GM12878 (cell line): ENCODE measurements around the gene ANO10. TPM values are rescaled to one million over a fixed set of nuclear protein-coding genes. Genes with fewer than 3 reads are reported as not detected.

Experiments used
- ATAC-seq: fragments of 200-7000 bp; cut with Tn5 transposase; 3 replicates; pipeline ENCODE4 v1.9.1; 2020; ENCODE audit warnings: mild to moderate bottlenecking, moderate library complexity
- BruUV-seq: library from RNA; stranded (reverse); fragments of 400-500 nt; replicated peaks from 2 replicates; lab custom pipeline; 2021; lab: Mats Ljungman, UMichigan
- CTCF ChIA-PET: fragments of 300-600 bp; sonication (Branson Sonifier 250); formaldehyde crosslinking; extraction: SDS; loops from one replicate; lab custom pipeline; 2021; ENCODE audit warnings: inconsistent platforms; lab: Yijun Ruan, JAX
- POLR2A ChIA-PET: fragments of 350-600 bp; formaldehyde crosslinking; extraction: SDS; loops from one replicate; lab custom pipeline; 2021; ENCODE audit warnings: inconsistent platforms; lab: Charles Lee
- RAD21 ChIA-PET: fragments of 300-600 bp; sonication (Branson Sonifier 250); formaldehyde crosslinking; loops from one replicate; lab custom pipeline; 2023; ENCODE audit warnings: antibody characterized with exemption; ENCODE audit not compliant: unreplicated experiment; lab: Charles Lee
- SMC1A ChIA-PET: fragments of 300-600 bp; sonication (Branson Sonifier 250); formaldehyde crosslinking; loops from one replicate; lab custom pipeline; 2023; ENCODE audit not compliant: unreplicated experiment, uncharacterized antibody; lab: Charles Lee
- DNase-seq: peaks from one replicate; pipeline ENCODE4 v3.0.0-alpha.2; 2011; ENCODE audit warnings: low read depth, low spot score
- FAIRE-seq: peaks from 3 replicates; lab custom pipeline; 2011; peaks lifted over from hg19 to GRCh38; lab: Jason Lieb, UNC
- H2AFZ ChIP-seq: 2 replicates; pipeline ENCODE4 v1.6.0; 2011; ENCODE audit warnings: low read depth, low read length, control low read depth; ENCODE audit not compliant: control insufficient read depth
- H3K27ac ChIP-seq: 2 replicates; pipeline ENCODE4 v1.5.1; 2011; ENCODE audit warnings: control low read depth; ENCODE audit not compliant: control insufficient read depth, insufficient read depth
- H3K27me3 ChIP-seq, 2 experiments: replicated peaks in 1 of 2; 2 replicates each; pipeline versions ENCODE4 v1.6.0 to v1.6.1; 2011; ENCODE audit warnings: low read length in 1 of 2; ENCODE audit not compliant: control insufficient read depth in 2 of 2, insufficient read depth in 2 of 2
- H3K36me3 ChIP-seq, 2 experiments: 2 replicates each; pipeline ENCODE4 v1.5.1; 2011; ENCODE audit warnings: low read length in 1 of 2; ENCODE audit not compliant: control insufficient read depth in 2 of 2, insufficient read depth in 2 of 2
- H3K4me1 ChIP-seq: 2 replicates; pipeline ENCODE4 v1.6.1; 2011; ENCODE audit warnings: mild to moderate bottlenecking, low read length, moderate library complexity, mixed read lengths; ENCODE audit not compliant: control insufficient read depth, insufficient read depth
- H3K4me2 ChIP-seq: 2 replicates; pipeline ENCODE4 v1.6.0; 2011; ENCODE audit warnings: control low read depth; ENCODE audit not compliant: control insufficient read depth, insufficient read depth
- H3K4me3 ChIP-seq: fragments of 200-600 bp; sonication (generic); 2 replicates; pipeline ENCODE4 v1.5.1; 2016
- H3K79me2 ChIP-seq: 2 replicates; pipeline ENCODE4 v1.6.0; 2011; ENCODE audit warnings: low read length; ENCODE audit not compliant: control insufficient read depth, insufficient read depth
- H3K9ac ChIP-seq: 2 replicates; pipeline ENCODE4 v1.8.0; 2011; ENCODE audit warnings: low read length, control low read depth, mixed read lengths; ENCODE audit not compliant: control insufficient read depth, insufficient read depth
- H3K9me3 ChIP-seq: replicated peaks from 3 replicates; pipeline ENCODE4 v1.5.1; 2011; ENCODE audit warnings: mild to moderate bottlenecking, low read length; ENCODE audit not compliant: control insufficient read depth, insufficient read depth
- H4K20me1 ChIP-seq: 2 replicates; pipeline ENCODE4 v1.6.0; 2011; ENCODE audit not compliant: control insufficient read depth, insufficient read depth
- BRCA1 ChIP-seq: IDR thresholded peaks from 2 replicates; pipeline ENCODE4 v1.6.1; 2011; ENCODE audit warnings: low read depth, low read length, improper control_type of control experiment
- E4F1 ChIP-seq: fragments of 450-650 bp; IDR thresholded peaks from 2 replicates; pipeline ENCODE4 v1.6.1; 2018; ENCODE audit warnings: borderline replicate concordance, mild to moderate bottlenecking; ENCODE audit not compliant: partially characterized antibody
- EED ChIP-seq: sonication (generic); IDR thresholded peaks from 2 replicates; pipeline ENCODE4 v1.6.1; 2016; ENCODE audit warnings: antibody characterized with exemption, low read depth
- FOXK2 ChIP-seq: fragments of 450-650 bp; IDR thresholded peaks from 2 replicates; pipeline ENCODE4 v1.6.1; 2017; ENCODE audit warnings: mild to moderate bottlenecking, moderate library complexity
- GABPA ChIP-seq: IDR thresholded peaks from 2 replicates; pipeline ENCODE4 v1.6.1; 2014; ENCODE audit warnings: antibody characterized with exemption, low read depth, mild to moderate bottlenecking, inconsistent platforms
- HDAC6 ChIP-seq: fragments of 200-600 bp; sonication (generic); IDR thresholded peaks from one replicate; pipeline ENCODE4 v1.8.0; 2017; ENCODE audit warnings: antibody characterized with exemption; ENCODE audit not compliant: unreplicated experiment
- NR2F1 ChIP-seq: fragments of 450-650 bp; conservative IDR thresholded peaks from 2 replicates; pipeline ENCODE4 v1.6.1; 2017; ENCODE audit warnings: mild to moderate bottlenecking
- PKNOX1 ChIP-seq: fragments of 450-650 bp; IDR thresholded peaks from 2 replicates; pipeline ENCODE4 v1.6.1; 2016; ENCODE audit warnings: mild to moderate bottlenecking
- RB1 ChIP-seq: fragments of 450-650 bp; formaldehyde crosslinking; IDR thresholded peaks from 2 replicates; pipeline ENCODE4 v1.6.1; 2017; ENCODE audit warnings: mild to moderate bottlenecking, borderline replicate concordance
- RFX5 ChIP-seq: IDR thresholded peaks from 2 replicates; pipeline ENCODE4 v1.6.1; 2011; ENCODE audit warnings: low read depth, low read length, improper control_type of control experiment
- SMAD1 ChIP-seq: fragments of 450-650 bp; IDR thresholded peaks from 2 replicates; pipeline ENCODE4 v1.6.1; 2018; ENCODE audit warnings: mild to moderate bottlenecking, low read depth; ENCODE audit not compliant: partially characterized antibody
- SMARCA5 ChIP-seq: fragments of 450-650 bp; IDR thresholded peaks from 2 replicates; pipeline ENCODE4 v1.6.1; 2017; ENCODE audit warnings: mild to moderate bottlenecking
- YY1 ChIP-seq: IDR thresholded peaks from 2 replicates; pipeline ENCODE4 v1.6.1; 2011; ENCODE audit warnings: low read depth, mild to moderate bottlenecking, low read length
- ZNF207 ChIP-seq: fragments of 450-650 bp; IDR thresholded peaks from 2 replicates; pipeline ENCODE4 v1.6.1; 2014; ENCODE audit warnings: antibody characterized with exemption, mild to moderate bottlenecking, borderline replicate concordance
- ZNF274 ChIP-seq: IDR thresholded peaks from one replicate; pipeline ENCODE4 v1.8.0; 2011; ENCODE audit not compliant: insufficient read length, insufficient read depth
- ZNF622 ChIP-seq: fragments of 450-650 bp; IDR thresholded peaks from 2 replicates; pipeline ENCODE4 v1.6.1; 2017; ENCODE audit warnings: mild to moderate bottlenecking, inconsistent platforms
- WGBS: methylation state at CpG from one replicate; pipeline ENCODE4 v1.1.6; 2016; ENCODE audit warnings: low lambda C conversion rate; ENCODE audit not compliant: insufficient replicate concordance, insufficient coverage; ENCODE audit errors: missing lambda C conversion rate; 5-methylcytosine and 5-hydroxymethylcytosine counted together
- in situ Hi-C: fragments of 300-500 bp; cut with MboI; formaldehyde crosslinking; loops from 9 replicates; pipeline ENCODE4 v1.14.3; 2018; ENCODE audit warnings: mixed read lengths
- intact Hi-C: fragments of 100-400 bp; cut with micrococcal nuclease; formaldehyde crosslinking; loops from one replicate; pipeline ENCODE4 v1.14.2; 2022; ENCODE audit not compliant: unreplicated experiment
- polyA plus RNA-seq, 11 experiments: library from polyadenylated mRNA; depleted of rRNA in 4 of 11; unstranded in 6 of 11; stranded (reverse) in 5 of 11; fragments of >200 nt; fragmentation: Nextera tagmentation in 4 of 11; fragmentation: Illumina TruSeq in 1 of 11; extraction: Ambion mirVana in 4 of 11; extraction: Trizol in 1 of 11; gene quantifications; 1 replicate in 1 of 11; 2 replicates in 10 of 11; pipeline versions ENCODE4 v1.2.1 to v1.2.3, GENCODE V29; 2011 to 2016; ENCODE audit warnings: inconsistent platforms in 2 of 11, missing spikeins in 2 of 11, low read depth in 1 of 11
- total RNA-seq, 4 experiments: library from RNA; depleted of rRNA in 3 of 4; stranded (reverse); fragments of >200 nt in 3 of 4; fragmentation: Illumina TruSeq in 1 of 4; extraction: Trizol in 1 of 4; gene quantifications; 2 replicates each; pipeline versions ENCODE4 v1.2.1 to v1.2.3, GENCODE V29; 2013 to 2021

The ANO10 gene
- total and polyA plus RNA-seq, 10 of the 15 experiments (the other 5 are each of a cell fraction or from before 2014, with no cell fraction given), result 0.29 to 21.9 (median 1.6) TPM

GRCh38 chr3:43353393-43353792, 268.4 kb downstream of the ANO10 start:
- Histone ChIP-seq H4K20me1 (no peaks in the 10 kb centered on the region), H3K9ac (no peak overlapping the region), H3K9me3 (no peaks in the 10 kb centered on the region; the same call in 2 of the 3 replicates), H2AFZ (no peak overlapping the region), H3K36me3 (peaks cover 0 to 3% of the 10 kb centered on the region in 2 experiments; a peak in 1 of 4 replicates)
- FAIRE-seq (no peak), DNase-seq (no peak)
- in situ Hi-C loops, result no loop called here
- TF ChIP-seq ZNF274 (no peak), SMARCA5 (no peak), RFX5 (no peak), RB1 (no peak), ZNF622 (no peak), EED (no peak), FOXK2 (no peak), HDAC6 (no peak), SMAD1 (no peak), BRCA1 (no peak), YY1 (no peak)
- TF ChIP-seq, all 136 proteins: peak for 0
- Histone ChIP-seq H3K4me3 (no peak overlapping the region), H3K79me2 (no peaks in the 10 kb centered on the region), H3K27me3 (no peaks in the 10 kb centered on the region), H3K27ac (no peak overlapping the region), H3K4me1 (no peaks in the 10 kb centered on the region), H3K4me2 (no peak overlapping the region)
- POLR2A ChIA-PET, result no interaction called here
- RAD21 ChIA-PET, result no interaction called here
- BruUV-seq, result no TSS peak
- ATAC-seq, result no peak
- CTCF ChIA-PET, result interaction anchor here (1.9 kb wide), 1 partner anchor 24 kb away, joined by 4 read pairs; no protein-coding TSS in a partner anchor
- 95% methylated on average over 1 of the region's 1 CpG for WGBS
- intact Hi-C loops, result no loop called here
- SMC1A ChIA-PET, result no interaction called here

- Histone ChIP-seq H3K27me3 (no peaks in the 10 kb centered on the region), H3K9me3 (no peaks in the 10 kb centered on the region; the same call in 2 of the 3 replicates), H3K4me2 (no peak overlapping the region), H3K4me3 (no peak overlapping the region), H2AFZ (no peak overlapping the region), H3K36me3 (peaks cover 3 to 4% of the 10 kb centered on the region in 2 experiments; a peak in 3 of 4 replicates), H4K20me1 (no peaks in the 10 kb centered on the region), H3K9ac (no peak overlapping the region), H3K79me2 (no peaks in the 10 kb centered on the region), H3K4me1 (no peaks in the 10 kb centered on the region), H3K27ac (no peak overlapping the region)
- FAIRE-seq, result no peak
- SMC1A ChIA-PET, result no interaction called here
- CTCF ChIA-PET, result no interaction called here
- in situ Hi-C loops, result no loop called here
- no peak for ATAC-seq
- POLR2A ChIA-PET, result no interaction called here
- no peak for DNase-seq
- intact Hi-C loops, result no loop called here
- RAD21 ChIA-PET, result no interaction called here
- WGBS, result 96% methylated on average over 3 of the region's 3 CpGs
- BruUV-seq, result no TSS peak
- TF ChIP-seq GABPA (no peak), ZNF207 (no peak), PKNOX1 (no peak), E4F1 (no peak), NR2F1 (no peak)
These were observed 272.1 kb downstream of the ANO10 start for GRCh38 chr3:43349716-43350115.
